ENCODE results near the gene APOO. TPM values are rescaled to one million over a fixed set of nuclear protein-coding genes. Genes with fewer than 3 reads are reported as not detected.

APOO gene
- total RNA-seq, 3 donors from 2014 or later (not counting 1 experiment from before 2014, with no cell fraction given): 8.8 to 13.0 (median 10.0) TPM

GRCh38 chrX:23855569-23855968 lies 52.2 kb downstream of the APOO start:
- no peak for TF ChIP-seq CTCF (IDR thresholded peaks at IDR 0.05)
- DNase-seq (no peak), ATAC-seq (no peak)
- Mint-ChIP-seq H3K27ac (no peak overlapping the region), H3K36me3 (no peaks in the 10 kb centered on the region), H3K9me3 (no peaks in the 10 kb centered on the region), H3K27me3 (ENCODE audit: low read depth in 2 of 2) (no peaks in the 10 kb centered on the region), H3K4me1 (no peaks in the 10 kb centered on the region), H3K4me3 (no peak overlapping the region)
- Histone ChIP-seq H3K4me1 (ENCODE audit: control insufficient read depth, insufficient read depth, low read length) (no peaks in the 10 kb centered on the region), H3K27me3 (ENCODE audit: control insufficient read depth, insufficient read depth, low read length) (no peaks in the 10 kb centered on the region), H3K36me3 (ENCODE audit: control insufficient read depth, insufficient read depth, low read length) (no peaks in the 10 kb centered on the region), H3K27ac (ENCODE audit: low read length) (no peak overlapping the region), H3K4me3 (ENCODE audit: low read length) (no peak overlapping the region), H3K9me3 (ENCODE audit: control insufficient read depth, insufficient read depth, low read length) (no peaks in the 10 kb centered on the region)
- 97% methylated on average over 4 of the region's 4 CpGs for WGBS (ENCODE audit: insufficient coverage)
- intact Hi-C loops (cut with micrococcal nuclease): no loop called here

GRCh38 chrX:23854945-23855344 lies 52.8 kb downstream of the APOO start:
- no peaks in the 10 kb centered on the region for H3K27me3 Mint-ChIP-seq (ENCODE audit: low read depth in 2 of 2)
- Histone ChIP-seq H3K4me1 (ENCODE audit: control insufficient read depth, insufficient read depth, low read length) (no peaks in the 10 kb centered on the region), H3K9me3 (ENCODE audit: control insufficient read depth, insufficient read depth, low read length) (no peaks in the 10 kb centered on the region), H3K27me3 (ENCODE audit: control insufficient read depth, insufficient read depth, low read length) (no peaks in the 10 kb centered on the region), H3K36me3 (ENCODE audit: control insufficient read depth, insufficient read depth, low read length) (no peaks in the 10 kb centered on the region), H3K27ac (ENCODE audit: low read length) (no peak overlapping the region), H3K4me3 (ENCODE audit: low read length) (no peak overlapping the region)
- DNase-seq (no peak), ATAC-seq (no peak)
- TF ChIP-seq CTCF (IDR thresholded peaks at IDR 0.05): no peak
- no peak overlapping the region for H3K4me3 Mint-ChIP-seq
- H3K4me1 Mint-ChIP-seq: no peaks in the 10 kb centered on the region
- intact Hi-C loops (cut with micrococcal nuclease): no loop called here
- no peak overlapping the region for H3K27ac Mint-ChIP-seq
- H3K9me3 Mint-ChIP-seq: no peaks in the 10 kb centered on the region
- no CpG with 5 or more reads among the region's 3 CpGs for WGBS (ENCODE audit: insufficient coverage)
- no peaks in the 10 kb centered on the region for H3K36me3 Mint-ChIP-seq

- Mint-ChIP-seq H3K4me3 (no peak overlapping the region), H3K4me1 (no peaks in the 10 kb centered on the region), H3K9me3 (no peaks in the 10 kb centered on the region), H3K27ac (no peak overlapping the region), H3K27me3 (ENCODE audit: low read depth in 2 of 2) (no peaks in the 10 kb centered on the region), H3K36me3 (no peaks in the 10 kb centered on the region)
- intact Hi-C loops (cut with micrococcal nuclease): no loop called here
- TF ChIP-seq CTCF (IDR thresholded peaks at IDR 0.05): no peak
- Histone ChIP-seq H3K27me3 (ENCODE audit: control insufficient read depth, insufficient read depth, low read length) (no peaks in the 10 kb centered on the region), H3K4me1 (ENCODE audit: control insufficient read depth, insufficient read depth, low read length) (no peaks in the 10 kb centered on the region), H3K9me3 (ENCODE audit: control insufficient read depth, insufficient read depth, low read length) (no peaks in the 10 kb centered on the region), H3K36me3 (ENCODE audit: control insufficient read depth, insufficient read depth, low read length) (no peaks in the 10 kb centered on the region), H3K27ac (ENCODE audit: low read length) (no peak overlapping the region), H3K4me3 (ENCODE audit: low read length) (no peak overlapping the region)
- no peak for DNase-seq
- 91% methylated on average over 3 of the region's 4 CpGs for WGBS (ENCODE audit: insufficient coverage)
- no peak for ATAC-seq
These were observed 53.6 kb downstream of the APOO start for GRCh38 chrX:23854122-23854521.

GRCh38 chrX:23851544-23851943 lies 56.2 kb downstream of the APOO start:
- intact Hi-C loops (cut with micrococcal nuclease): no loop called here
- no peak for ATAC-seq
- H3K9me3 ChIP-seq (ENCODE audit: control insufficient read depth, insufficient read depth, low read length): no peaks in the 10 kb centered on the region
- H3K27ac ChIP-seq (ENCODE audit: low read length): no peak overlapping the region
- H3K36me3 Mint-ChIP-seq: no peaks in the 10 kb centered on the region
- H3K4me3 ChIP-seq (ENCODE audit: low read length): no peak overlapping the region
- no peak overlapping the region for H3K4me3 Mint-ChIP-seq
- TF ChIP-seq CTCF (IDR thresholded peaks at IDR 0.05): no peak
- no peaks in the 10 kb centered on the region for H3K4me1 ChIP-seq (ENCODE audit: control insufficient read depth, insufficient read depth, low read length)
- 100% methylated on average over 1 of the region's 2 CpGs for WGBS (ENCODE audit: insufficient coverage)
- no peak for DNase-seq
- H3K27ac Mint-ChIP-seq: no peak overlapping the region
- H3K36me3 ChIP-seq (ENCODE audit: control insufficient read depth, insufficient read depth, low read length): no peaks in the 10 kb centered on the region
- H3K27me3 ChIP-seq (ENCODE audit: control insufficient read depth, insufficient read depth, low read length): no peaks in the 10 kb centered on the region
- H3K9me3 Mint-ChIP-seq: no peaks in the 10 kb centered on the region
- no peaks in the 10 kb centered on the region for H3K4me1 Mint-ChIP-seq
- no peaks in the 10 kb centered on the region for H3K27me3 Mint-ChIP-seq (ENCODE audit: low read depth in 2 of 2)
